GM21723 (cell line): ENCODE measurements around the gene HSD17B3.
"Not testable (repeated sequence)": the region's sequence is repeated elsewhere in the genome, so short reads cannot be mapped to it uniquely, and the experiment has no call there.

Experiments
- ATAC-seq: cut with Tn5 transposase; IDR thresholded peaks from one replicate; pipeline ENCODE4 v1.9.1; 2021; ENCODE audit warnings: mild to moderate bottlenecking, moderate library complexity; ENCODE audit not compliant: unreplicated experiment

Gene HSD17B3

DNA sequence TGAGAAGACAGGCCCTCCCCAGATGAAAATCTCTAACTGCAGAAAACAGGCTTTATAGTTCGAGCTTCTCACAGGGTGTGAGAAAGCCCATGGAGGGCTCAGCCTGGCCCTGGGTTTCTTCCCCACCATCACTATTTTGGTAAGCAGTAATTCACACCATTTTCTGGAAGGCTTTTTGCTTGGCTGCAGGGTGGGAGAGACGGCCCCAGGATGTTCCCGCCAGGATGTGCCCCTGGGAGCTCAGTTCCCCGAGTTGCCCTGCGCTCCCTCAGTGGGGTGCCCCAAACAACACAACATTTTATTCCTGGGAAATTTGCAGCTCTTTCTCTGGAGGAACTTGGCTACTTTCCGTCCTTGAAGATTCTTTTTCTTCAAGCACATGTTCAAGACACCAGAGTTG lies 100.8 kb downstream of the HSD17B3 start:
- ATAC-seq = no peak

DNA sequence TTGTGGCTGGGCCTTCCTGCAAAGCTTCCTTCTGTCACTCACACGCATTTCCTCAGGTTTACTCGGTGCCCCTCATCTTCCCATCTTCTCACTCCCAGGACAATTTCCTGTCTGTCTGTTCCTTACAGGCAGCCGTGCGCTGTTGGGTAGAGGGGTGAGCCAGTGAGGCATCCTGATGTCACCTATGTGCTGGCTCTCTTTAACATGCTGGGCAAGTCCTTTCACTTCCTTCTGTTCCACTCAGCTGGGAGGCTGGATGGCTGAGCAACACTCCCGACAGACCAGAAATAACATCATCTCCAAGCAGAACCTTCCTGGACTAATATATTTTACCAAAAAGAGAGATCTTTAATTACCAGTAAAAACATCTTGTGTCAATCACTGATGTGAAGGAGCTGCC lies 103.0 kb downstream of the HSD17B3 start:
- no peak for ATAC-seq

DNA sequence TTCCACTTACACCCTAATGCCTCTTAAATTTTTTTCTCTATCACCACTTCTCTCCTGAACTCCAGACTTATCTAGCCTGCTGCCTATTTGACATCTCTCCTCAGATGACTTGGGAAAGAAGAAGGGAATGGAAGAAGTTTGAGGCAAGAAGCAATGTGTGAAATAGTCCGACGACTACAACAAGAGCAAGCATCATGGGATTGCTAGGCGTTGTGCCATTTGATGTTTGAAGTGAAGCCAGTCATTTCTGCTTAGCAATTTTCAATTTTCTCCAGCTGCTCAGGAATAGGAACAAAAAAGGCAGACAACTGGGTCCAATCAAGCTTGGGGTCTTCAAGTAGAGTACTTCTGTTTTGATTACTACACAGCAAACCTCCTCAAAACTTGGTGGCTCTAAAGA lies 106.4 kb downstream of the HSD17B3 start:
- ATAC-seq = no peak

DNA sequence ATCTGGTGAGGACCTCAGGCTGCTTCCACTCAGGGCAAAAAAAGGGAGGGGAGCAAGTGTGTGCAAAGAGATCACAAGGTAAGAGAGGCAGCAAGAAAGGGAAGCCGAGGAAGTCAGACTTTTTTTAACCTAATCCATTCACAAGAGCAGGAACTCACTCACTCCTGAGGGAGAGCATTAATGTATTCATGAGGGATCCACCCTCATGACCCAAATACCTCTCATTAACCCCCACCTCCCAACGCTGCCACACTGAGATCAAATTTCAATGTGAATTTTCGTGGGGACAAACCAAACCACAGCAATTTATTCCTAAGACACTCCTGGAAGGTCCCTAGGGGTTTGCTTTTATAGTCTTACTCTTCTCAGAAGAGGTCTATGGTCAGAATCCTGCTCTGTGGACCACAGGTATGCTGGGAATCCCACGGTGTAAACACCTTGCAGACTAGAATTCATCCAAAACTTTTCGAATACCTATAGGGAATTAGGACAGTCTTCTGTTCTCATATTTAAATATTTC lies 108.7 kb downstream of the HSD17B3 start:
- ATAC-seq = no peak

DNA sequence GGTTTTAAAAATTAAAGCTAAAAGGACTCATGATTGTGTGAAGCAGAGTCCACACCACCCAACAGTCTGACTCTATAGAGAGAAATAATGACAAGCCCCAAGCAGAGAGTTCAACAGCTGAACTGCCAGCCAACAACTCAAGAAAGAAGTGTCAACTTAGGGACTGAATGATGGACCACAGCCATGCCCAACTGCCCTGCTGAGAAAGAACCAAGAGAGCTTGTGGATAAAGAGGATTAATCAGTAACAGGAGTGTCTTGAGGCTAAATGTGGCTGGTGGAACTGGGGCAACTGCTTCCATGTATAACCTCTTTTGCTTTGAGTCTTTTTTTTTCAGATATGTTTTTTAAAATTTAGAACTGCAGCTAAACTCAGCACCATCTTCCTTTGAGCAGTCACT lies 109.3 kb downstream of the HSD17B3 start:
- ATAC-seq = no peak

DNA sequence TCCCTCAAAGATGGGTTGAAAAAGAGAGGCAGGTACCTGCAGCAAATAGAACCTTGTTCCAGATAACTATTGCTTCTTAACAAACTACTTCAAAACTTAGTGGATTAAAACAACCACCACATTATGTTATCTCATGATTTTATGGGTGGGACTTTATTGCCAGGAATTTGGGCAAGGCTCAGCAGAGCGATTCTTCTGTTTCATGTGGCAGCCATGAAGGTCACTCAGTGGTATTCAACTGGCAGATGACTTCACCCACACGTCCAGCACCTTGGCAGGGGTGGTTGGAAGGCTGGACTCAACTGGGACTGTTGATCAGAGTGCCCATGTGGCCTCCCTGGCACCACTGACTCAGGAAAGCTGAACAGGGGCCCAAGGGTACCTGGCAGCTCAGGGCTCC lies 112.0 kb downstream of the HSD17B3 start:
- no peak for ATAC-seq

DNA sequence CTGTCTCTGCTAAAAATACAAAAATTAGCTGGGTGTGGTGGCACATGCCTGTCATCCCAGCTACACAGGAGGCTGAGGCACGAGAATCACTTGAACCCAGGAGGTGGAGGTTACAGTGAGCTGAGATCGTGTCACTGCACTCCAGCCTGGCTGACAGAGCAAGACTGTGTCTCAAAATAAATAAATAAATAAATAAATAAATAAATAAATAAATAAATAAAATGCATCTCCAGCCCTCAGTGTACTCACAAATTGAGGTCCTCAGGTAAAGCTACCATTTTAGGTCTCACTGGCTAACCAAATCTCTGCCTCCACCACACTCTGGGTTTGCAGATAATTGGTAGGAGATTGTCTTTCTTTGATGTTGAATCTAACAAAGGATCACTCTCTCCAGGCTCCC lies 112.4 kb downstream of the HSD17B3 start:
- ATAC-seq = not testable (repeated sequence)

DNA sequence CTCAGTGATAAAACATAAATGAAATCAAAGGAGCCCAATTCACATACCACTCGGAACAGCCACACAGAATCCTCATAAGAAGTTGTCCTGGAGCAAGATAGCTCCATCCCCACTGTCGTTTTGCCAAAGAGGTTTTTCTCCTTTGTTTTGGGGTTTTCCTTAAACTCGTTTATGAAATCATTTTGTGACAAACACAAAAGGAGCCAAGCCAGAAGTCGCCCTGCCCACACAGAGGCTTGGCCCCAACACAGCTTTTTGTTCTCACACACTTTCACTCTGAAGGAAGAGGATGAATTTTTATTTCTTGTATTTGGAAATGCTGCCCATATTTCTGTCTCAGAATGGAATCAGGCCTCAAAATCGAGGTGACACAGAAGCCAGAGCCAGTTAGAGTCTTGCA lies 113.4 kb downstream of the HSD17B3 start:
- ATAC-seq = no peak

DNA sequence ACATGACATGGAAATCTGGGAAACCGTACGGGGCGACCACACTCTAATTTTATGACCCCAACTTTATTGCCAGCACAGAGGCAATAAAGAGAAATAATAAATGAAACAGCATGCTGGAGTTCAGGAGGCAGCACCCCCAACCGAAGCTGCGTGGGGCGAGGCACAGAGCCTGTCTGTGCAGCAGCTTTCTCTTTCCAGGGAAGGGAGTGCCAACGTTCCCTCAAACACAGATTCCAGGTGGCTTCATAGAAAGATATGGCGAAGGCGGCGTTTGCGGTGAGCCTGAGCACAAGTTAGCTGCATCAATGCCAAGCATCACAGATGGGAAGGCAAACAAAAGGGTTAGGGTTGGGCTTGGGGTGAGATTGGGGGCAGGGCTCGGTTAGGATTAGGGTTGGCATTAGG lies 114.8 kb downstream of the HSD17B3 start:
- no peak for ATAC-seq

DNA sequence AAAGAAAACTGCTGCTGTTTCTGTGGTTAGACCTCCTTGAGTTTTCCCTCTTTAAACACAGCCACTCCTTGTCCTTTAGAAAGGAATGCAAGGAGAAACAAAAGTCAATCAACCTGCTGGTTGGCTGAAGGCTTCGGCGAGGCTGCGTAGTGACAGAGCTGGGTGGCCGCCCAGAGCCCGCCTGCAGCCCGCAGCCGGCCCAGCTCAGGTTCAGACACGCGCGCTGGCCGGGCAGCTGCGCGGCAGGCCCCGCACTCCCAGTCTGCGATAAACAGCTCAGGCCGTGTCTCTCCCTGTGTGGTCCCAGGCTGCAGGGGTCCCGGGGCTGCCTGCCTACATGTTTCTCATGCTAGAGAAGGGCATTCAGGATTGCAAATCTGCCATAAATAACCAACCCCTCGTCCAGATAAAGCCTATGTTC lies 115.4 kb downstream of the HSD17B3 start:
- ATAC-seq = no peak

DNA sequence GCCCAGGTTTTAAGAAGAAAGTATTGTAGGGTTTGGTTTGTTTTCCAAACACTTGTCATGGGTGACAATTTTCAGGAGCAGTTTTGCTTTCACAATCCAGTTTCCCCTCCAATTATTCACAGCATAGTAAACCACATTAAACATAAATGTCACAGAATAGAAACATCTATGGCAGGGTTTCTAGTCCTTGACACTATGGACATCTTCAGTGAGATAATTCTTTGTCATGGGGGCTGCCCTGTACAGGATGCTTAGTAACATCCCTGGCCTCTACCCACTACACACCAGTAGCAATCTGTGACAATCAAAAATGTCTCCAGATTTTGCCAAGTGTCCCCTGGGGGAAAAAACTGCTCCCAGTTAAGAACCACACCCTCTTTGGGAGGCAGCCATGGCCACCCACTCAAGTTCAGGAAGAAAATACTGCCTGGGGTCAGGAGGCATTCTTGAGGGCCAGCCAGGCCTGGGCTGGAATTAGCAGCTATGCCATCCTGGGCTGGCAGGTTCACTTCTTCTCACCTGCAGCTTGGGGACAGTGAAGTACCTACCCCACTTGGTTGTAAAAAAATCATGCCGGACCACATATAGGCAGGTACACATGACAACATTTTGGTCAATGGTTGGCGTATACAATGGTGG lies 116.3 kb downstream of the HSD17B3 start:
- no peak for ATAC-seq
